HepG2 (cell line): ENCODE data around the gene BMAL1. TPM values are rescaled to one million over a fixed set of nuclear protein-coding genes. Genes with fewer than 3 reads are reported as not detected.

Experiments
- ATAC-seq: fragments of 200-7000 bp; cut with Tn5 transposase; 3 replicates; pipeline ENCODE4 v1.9.1; 2020; ENCODE audit warnings: mild to moderate bottlenecking, moderate library complexity
- BruUV-seq: library from RNA; stranded (reverse); fragments of 400-500 nt; replicated peaks from 2 replicates; lab custom pipeline; 2021; lab: Mats Ljungman, UMichigan
- CTCF ChIA-PET: fragments of 300-600 bp; formaldehyde crosslinking; extraction: SDS; loops from one replicate; lab custom pipeline; 2021; ENCODE audit warnings: low total read pairs, inconsistent platforms, low intra/inter-chr PET ratio; lab: Yijun Ruan, JAX
- POLR2A ChIA-PET: fragments of 350-600 bp; sonication (Branson Sonifier 250); formaldehyde crosslinking; loops from one replicate; lab custom pipeline; 2020; ENCODE audit warnings: antibody characterized with exemption, inconsistent platforms; lab: Yijun Ruan, JAX
- DNase-seq: peaks from one replicate; pipeline ENCODE4 v3.0.0-alpha.2; 2015; ENCODE audit warnings: low spot score
- FAIRE-seq: peaks from 3 replicates; lab custom pipeline; 2011; peaks lifted over from hg19 to GRCh38; lab: Jason Lieb, UNC
- H2AFZ ChIP-seq: one replicate; pipeline ENCODE4 v1.6.1; 2011; ENCODE audit warnings: low read length, inconsistent platforms
- H3K27ac ChIP-seq: fragments of 300-600 bp; 3 replicates; pipeline ENCODE4 v1.8.0; 2011; ENCODE audit warnings: mixed run types, mild to moderate bottlenecking, mixed read lengths, low read length, inconsistent platforms; ENCODE audit not compliant: insufficient read depth; ENCODE audit errors: extremely low read length
- H3K27me3 ChIP-seq, 2 experiments: fragments of 200-600 bp in 1 of 2; 2 replicates in 1 of 2; 3 replicates in 1 of 2; pipeline versions ENCODE4 v1.6.0 to v1.8.0; 2011; ENCODE audit warnings: low read length in 2 of 2, mild to moderate bottlenecking in 2 of 2, moderate library complexity in 2 of 2, inconsistent platforms in 1 of 2; ENCODE audit not compliant: insufficient read depth in 2 of 2, control insufficient read depth in 1 of 2
- H3K36me3 ChIP-seq, 2 experiments: fragments of 200-600 bp in 1 of 2; replicated peaks in 1 of 2; 2 replicates in 1 of 2; 3 replicates in 1 of 2; pipeline versions ENCODE4 v1.5.1 to v1.8.0; 2011; ENCODE audit warnings: low read length in 2 of 2, inconsistent platforms in 1 of 2; ENCODE audit not compliant: insufficient read depth in 2 of 2, control insufficient read depth in 1 of 2
- H3K4me1 ChIP-seq: 2 replicates; pipeline ENCODE4 v1.5.1; 2012; ENCODE audit warnings: low read length, inconsistent platforms; ENCODE audit not compliant: insufficient read depth
- H3K4me2 ChIP-seq: 2 replicates; pipeline ENCODE4 v1.6.0; 2011; ENCODE audit warnings: low read depth, low read length, inconsistent platforms
- H3K4me3 ChIP-seq, 3 experiments: fragments of 200-600 bp in 1 of 3; sonication (generic), shearing (Covaris generic) in 1 of 3; replicated peaks in 1 of 3; 2 replicates each; pipeline ENCODE4 v1.5.1; 2011 to 2016; ENCODE audit warnings: low read length in 3 of 3, inconsistent platforms in 2 of 3, low read depth in 2 of 3, mild to moderate bottlenecking in 2 of 3, control low read depth in 1 of 3, mixed read lengths in 1 of 3; ENCODE audit not compliant: insufficient read depth in 1 of 3
- H3K79me2 ChIP-seq: one replicate; pipeline ENCODE4 v1.6.1; 2011; ENCODE audit warnings: low read length, inconsistent platforms; ENCODE audit not compliant: insufficient read depth
- H3K9ac ChIP-seq: 2 replicates; pipeline ENCODE4 v1.6.0; 2011; ENCODE audit warnings: mild to moderate bottlenecking, low read depth, low read length, inconsistent platforms; ENCODE audit not compliant: insufficient read depth
- H3K9me3 ChIP-seq: 2 replicates; pipeline ENCODE4 v1.5.1; 2012; ENCODE audit warnings: mild to moderate bottlenecking, low read length
- H4K20me1 ChIP-seq: 2 replicates; pipeline ENCODE4 v1.6.0; 2011; ENCODE audit warnings: inconsistent platforms, mild to moderate bottlenecking, low read length, moderate library complexity; ENCODE audit not compliant: insufficient read depth
- EP300 ChIP-seq, 3 experiments: sonication (generic) in 1 of 3; formaldehyde crosslinking in 1 of 3; IDR thresholded peaks; 2 replicates each; pipeline versions ENCODE4 v1.5.1 to v1.6.1; 2011 to 2020; ENCODE audit warnings: low read depth in 2 of 3, low read length in 2 of 3, borderline replicate concordance in 1 of 3, improper control_type of control experiment in 1 of 3, mild to moderate bottlenecking in 1 of 3, missing genetic modification reagents in 1 of 3, moderate library complexity in 1 of 3
- IKZF1 ChIP-seq: fragments of 450-650 bp; IDR thresholded peaks from 2 replicates; pipeline ENCODE4 v1.7.1; 2016
- ISX ChIP-seq: sonication (generic); formaldehyde crosslinking; conservative IDR thresholded peaks from 2 replicates; pipeline ENCODE4 v1.5.0; 2020; ENCODE audit warnings: missing genetic modification reagents
- KAT8 ChIP-seq: IDR thresholded peaks from 2 replicates; pipeline ENCODE4 v1.6.1; 2016; ENCODE audit warnings: missing genetic modification reagents, missing compliant biosample characterization
- MAFK ChIP-seq, 2 experiments: IDR thresholded peaks in 1 of 2; conservative IDR thresholded peaks in 1 of 2; 2 replicates each; pipeline ENCODE4 v1.6.1; 2011; ENCODE audit warnings: improper control_type of control experiment in 2 of 2, low read length in 2 of 2
- PAX8 ChIP-seq: sonication (generic); formaldehyde crosslinking; IDR thresholded peaks from 2 replicates; pipeline ENCODE4 v1.8.0; 2022; ENCODE audit warnings: mild to moderate bottlenecking, missing genetic modification reagents, borderline replicate concordance
- RARA ChIP-seq: IDR thresholded peaks from 2 replicates; pipeline ENCODE4 v1.6.1; 2016; ENCODE audit warnings: missing genetic modification reagents, missing compliant biosample characterization
- SMARCC2 ChIP-seq: fragments of 450-650 bp; IDR thresholded peaks from 2 replicates; pipeline ENCODE4 v1.6.1; 2017; ENCODE audit warnings: antibody characterized with exemption, mild to moderate bottlenecking
- YEATS4 ChIP-seq: sonication (generic); formaldehyde crosslinking; IDR thresholded peaks from 2 replicates; pipeline ENCODE4 v1.4.0; 2020; ENCODE audit warnings: missing genetic modification reagents, borderline replicate concordance
- ZNF616 ChIP-seq: sonication (generic); formaldehyde crosslinking; IDR thresholded peaks from 2 replicates; pipeline ENCODE4 v1.5.0; 2020; ENCODE audit warnings: low read depth, mild to moderate bottlenecking, missing genetic modification reagents
- ZNF768 ChIP-seq: sonication (generic); formaldehyde crosslinking; IDR thresholded peaks from 2 replicates; pipeline ENCODE4 v1.4.0; 2020; ENCODE audit warnings: missing genetic modification reagents
- WGBS: methylation state at CpG from one replicate; pipeline ENCODE4 v1.1.6; 2017; ENCODE audit warnings: low lambda C conversion rate; 5-methylcytosine and 5-hydroxymethylcytosine counted together
- in situ Hi-C: cut with HindIII; loops from 2 replicates; pipeline ENCODE4 v1.10.0; 2017; ENCODE audit warnings: low pct_unique_long_range_greater_than_20kb; ENCODE audit not compliant: extremely low pct_ligation_motif_present
- intact Hi-C: fragments of 100-400 bp; cut with micrococcal nuclease; formaldehyde crosslinking; loops from one replicate; pipeline ENCODE4 v1.10.0; 2022; ENCODE audit not compliant: unreplicated experiment
- polyA plus RNA-seq, 8 experiments: library from polyadenylated mRNA; depleted of rRNA in 3 of 8; stranded (reverse) in 7 of 8; unstranded in 1 of 8; fragments of >200 nt; fragmentation: Illumina TruSeq in 4 of 8; extraction: Trizol in 4 of 8; gene quantifications; 2 replicates each; pipeline versions ENCODE4 v1.2.1 to v1.2.3, GENCODE V29; 2011 to 2016; ENCODE audit warnings: low read depth in 4 of 8, missing spikeins in 1 of 8, mixed read lengths in 1 of 8; ENCODE audit not compliant: insufficient read depth in 1 of 8
- total RNA-seq, 5 experiments: library from RNA; depleted of rRNA; stranded (reverse); fragments of >200 nt; fragmentation: Illumina TruSeq; extraction: Trizol; gene quantifications; 2 replicates each; pipeline ENCODE4 v1.2.3, GENCODE V29; 2016; ENCODE audit warnings: low read depth in 1 of 5

Gene BMAL1
- total and polyA plus RNA-seq, 2 of the 13 experiments (the other 11 are each of a cell fraction or from before 2014, with no cell fraction given), result 4.5 to 4.8 TPM

DNA sequence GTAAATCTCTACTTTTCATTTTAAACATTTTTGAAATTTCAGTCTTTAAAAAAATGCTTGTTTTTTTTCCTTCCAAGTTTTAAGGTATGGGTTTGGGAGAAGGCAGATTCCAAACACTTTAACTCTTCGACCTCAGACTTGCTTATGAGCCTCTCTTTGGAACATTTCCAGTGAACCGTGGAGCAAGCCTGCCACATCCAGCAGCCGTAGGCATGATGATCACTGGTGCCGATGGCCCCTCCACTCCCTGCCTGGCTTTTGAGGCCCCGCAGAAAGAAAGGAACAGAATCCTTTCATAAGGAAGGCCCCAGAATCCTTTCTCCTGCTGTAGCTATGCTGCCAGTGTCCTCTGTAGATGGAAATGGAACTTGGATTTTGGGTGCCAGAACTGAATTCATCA, 50.7 kb downstream of the BMAL1 start:
- POLR2A ChIA-PET, result no interaction called here
- no peak overlapping the region for H3K4me3 ChIP-seq
- no peaks in the 10 kb centered on the region for H3K36me3 ChIP-seq
- TF ChIP-seq IKZF1 (no peak), ISX (CRISPR knock-in tag) (no peak), RARA (CRISPR knock-in tag) (no peak), PAX8 (no peak), SMARCC2 (no peak), ZNF616 (CRISPR knock-in tag) (no peak), EP300 (IDR thresholded peaks at IDR 0.05; ENCODE audit: low read depth in 2 of 2, low read length in 2 of 2) (no peak), EP300 (CRISPR knock-in tag; IDR thresholded peaks at IDR 0.05; ENCODE audit: borderline replicate concordance) (no peak), KAT8 (CRISPR knock-in tag) (no peak), ZNF768 (CRISPR knock-in tag) (no peak)
- TF ChIP-seq, all 625 proteins: peak for 0
- CTCF ChIA-PET, result no interaction called here
- intact Hi-C loops (no loop called here), in situ Hi-C loops (no loop called here)
- ATAC-seq, result no peak
- H3K27me3 ChIP-seq, result no peaks in the 10 kb centered on the region; a peak in 1 of 5 replicates
- BruUV-seq, result no TSS peak
- no peaks in the 10 kb centered on the region for H4K20me1 ChIP-seq
- no peaks in the 10 kb centered on the region for H3K79me2 ChIP-seq
- H3K9me3 ChIP-seq, result no peaks in the 10 kb centered on the region
- DNase-seq, result no peak
- peaks cover 14% of the 10 kb centered on the region for H3K4me1 ChIP-seq
- WGBS, result 70% methylated on average over 5 of the region's 5 CpGs
- H3K4me2 ChIP-seq, result no peak overlapping the region
- H3K27ac ChIP-seq, result no peak overlapping the region
- H2AFZ ChIP-seq, result no peak overlapping the region
- no peak for FAIRE-seq
- no peak overlapping the region for H3K9ac ChIP-seq

GRCh38 chr11:13329670-13330356, 52.2 kb downstream of the BMAL1 start:
- ATAC-seq (no peak), DNase-seq (no peak), FAIRE-seq (no peak)
- peaks cover 27% of the 10 kb centered on the region for H3K4me1 ChIP-seq
- H3K4me3 ChIP-seq, result no peak overlapping the region
- ChIA-PET CTCF (no interaction called here), POLR2A (no interaction called here)
- H3K9me3 ChIP-seq, result no peaks in the 10 kb centered on the region
- H3K27me3 ChIP-seq, result no peaks in the 10 kb centered on the region; a peak in 1 of 5 replicates
- 0 out of 4 replicates have a peak, but pooled peaks of 1 of the 2 experiments have one; percentile 5 for TF ChIP-seq MAFK (conservative IDR thresholded peaks at IDR 0.05 in 1 of 2, IDR thresholded peaks at IDR 0.05 in 1 of 2; ENCODE audit: low read length in 2 of 2)
- TF ChIP-seq YEATS4 (CRISPR knock-in tag), result no peak
- no peaks in the 10 kb centered on the region for H4K20me1 ChIP-seq
- no TSS peak for BruUV-seq
- H3K9ac ChIP-seq, result no peak overlapping the region
- no peak overlapping the region for H3K4me2 ChIP-seq
- H3K79me2 ChIP-seq, result no peaks in the 10 kb centered on the region
- H3K27ac ChIP-seq, result no peak overlapping the region
- no peaks in the 10 kb centered on the region for H3K36me3 ChIP-seq
- no peak overlapping the region for H2AFZ ChIP-seq
- intact Hi-C loops, result loop anchor here (10.0 kb wide), 1 partner anchor 55 kb away; the partner anchor contains the start of gene BMAL1
- in situ Hi-C loops, result no loop called here
- WGBS, result 73% methylated on average over 10 of the region's 11 CpGs
